T-helper 2 cell treated with Interferon-gamma antibody and Interleukin-4, amounts not matched to agents 5 μg/mL and 100 μg/mL, for 36 hours (primary cell): ENCODE results near the gene INSC.

Experiments
- DNase-seq: peaks from one replicate; pipeline ENCODE4 v3.0.0; 2021; ENCODE audit warnings: low spot score
- H3K27ac Mint-ChIP-seq: one replicate; pipeline ENCODE4 v1.8.0; 2021; ENCODE audit warnings: mild to moderate bottlenecking, mixed read lengths
- H3K27me3 Mint-ChIP-seq: one replicate; pipeline ENCODE4 v1.8.0; 2021; ENCODE audit warnings: low read depth, mixed read lengths
- H3K36me3 Mint-ChIP-seq: one replicate; pipeline ENCODE4 v1.8.0; 2021; ENCODE audit warnings: low read depth, mixed read lengths
- H3K4me1 Mint-ChIP-seq: one replicate; pipeline ENCODE4 v1.8.0; 2021; ENCODE audit warnings: low read depth, mixed read lengths
- H3K4me3 Mint-ChIP-seq: one replicate; pipeline ENCODE4 v1.8.0; 2022; ENCODE audit warnings: mild to moderate bottlenecking, moderate library complexity, mixed read lengths
- H3K9me3 Mint-ChIP-seq: one replicate; pipeline ENCODE4 v1.8.0; 2021; ENCODE audit warnings: mixed read lengths

INSC gene

GRCh38 chr11:15295695-15296094 lies 181.0 kb downstream of the INSC start:
- Mint-ChIP-seq H3K27ac (no peak overlapping the region), H3K4me3 (no peak overlapping the region), H3K27me3 (no peaks in the 10 kb centered on the region), H3K4me1 (no peaks in the 10 kb centered on the region), H3K36me3 (no peaks in the 10 kb centered on the region), H3K9me3 (no peaks in the 10 kb centered on the region)
- DNase-seq = no peak
